ENCODE measurements around the gene TMED9. TPM values are rescaled to one million over a fixed set of nuclear protein-coding genes. Genes with fewer than 3 reads are reported as not detected.

Gene TMED9
- total and polyA plus RNA-seq, 2 of the 4 experiments (the other 2 are of a cell fraction) = 123 to 357 TPM

DNA sequence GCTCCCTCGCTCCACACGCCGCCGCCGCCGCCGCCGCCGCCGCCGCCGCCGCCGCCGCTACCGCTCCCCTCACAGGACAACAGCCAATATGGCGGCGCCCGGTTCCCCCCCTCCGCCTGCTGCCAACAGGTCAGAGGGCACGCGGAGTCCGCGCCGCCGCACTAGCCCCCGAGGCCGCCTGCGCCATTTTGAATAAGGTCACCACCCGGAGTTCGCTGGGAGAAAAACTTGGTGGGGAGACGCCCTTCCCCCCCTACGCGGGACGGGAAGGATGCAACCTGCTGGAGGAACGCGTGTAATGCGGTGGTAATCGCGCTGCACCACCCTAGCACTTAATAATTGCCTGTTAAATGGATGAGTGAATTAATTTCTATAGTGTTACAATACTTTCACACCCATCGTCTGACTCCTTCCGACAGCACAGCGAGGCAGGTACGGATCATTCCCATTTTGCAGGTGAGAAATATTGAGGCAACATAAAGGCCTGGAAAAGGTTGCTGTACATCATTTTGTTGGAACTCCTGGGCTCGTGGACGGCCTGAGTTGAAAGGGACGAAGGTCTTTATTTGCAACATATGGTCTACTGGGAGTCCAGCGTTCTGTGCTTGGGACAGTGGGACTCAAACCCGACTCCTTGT is 37.4 kb upstream of the TMED9 start, which contains the start of gene FAM193B:
Gene FAM193B, minus strand, starts transcription at position 90 of the 638 bp plus-strand sequence. CDS start 105 bp downstream, outside the sequence.
- peak within 1 kb of the TSS; percentile 94 for H3K4ac ChIP-seq (ENCODE audit: low read depth, low read length)
- H3K4me3 ChIP-seq (ENCODE audit: insufficient read depth, low read depth, low read length) = peak within 1 kb of the TSS; percentile 92
- 87% methylated on average over 3 of the region's 49 CpGs; no CpG with 5 or more reads in 1 of the 2 experiments for WGBS, 2 experiments (ENCODE audit: extremely low coverage in 2 of 2, insufficient read length in 1 of 2)
- peak within 1 kb of the TSS; percentile 98 for H4K5ac ChIP-seq (ENCODE audit: low read depth, low read length)
- H3K9ac ChIP-seq (ENCODE audit: low read depth, low read length) = peak within 1 kb of the TSS; percentile 88
- peak within 1 kb of the TSS; percentile 72 for H3K18ac ChIP-seq (ENCODE audit: low read depth, low read length)
- H3K27ac ChIP-seq (ENCODE audit: insufficient read depth, low read length) = peak within 1 kb of the TSS; percentile 80
- peak within 1 kb of the TSS; percentile 53 for H2BK20ac ChIP-seq (ENCODE audit: low read depth, low read length)
- ChIA-PET CTCF (interaction anchor here (1.0 kb wide), 1 partner anchor 10 kb away, joined by 3 read pairs; no protein-coding TSS in a partner anchor), POLR2A (ENCODE audit: unreplicated experiment) (no interaction called here)
- peak within 1 kb of the TSS; percentile 80 for H3K14ac ChIP-seq (replicated peaks; ENCODE audit: low read depth, low read length)
- H3K4me2 ChIP-seq (ENCODE audit: low read depth, low read length) = peak within 1 kb of the TSS; percentile 98
- intact Hi-C loops (cut with micrococcal nuclease) (no loop called here), dilution Hi-C loops (cut with HindIII; ENCODE audit: low sequenced_read_pairs, unreplicated experiment) (no loop called here), in situ Hi-C loops (cut with MboI; ENCODE audit: low sequenced_read_pairs) (no loop called here)
- peak; percentile 30; the same call in 1 of the 2 replicates for TF ChIP-seq SMC3 (IDR thresholded peaks at IDR 0.05; ENCODE audit: low read depth, low read length)
- TF ChIP-seq MXI1 (IDR thresholded peaks at IDR 0.05; ENCODE audit: borderline replicate concordance, low read depth, low read length) = no peak
- TF ChIP-seq MAZ (IDR thresholded peaks at IDR 0.05; ENCODE audit: borderline replicate concordance, low read depth, low read length) = peak; percentile 74
- TF ChIP-seq, protein P1, sequence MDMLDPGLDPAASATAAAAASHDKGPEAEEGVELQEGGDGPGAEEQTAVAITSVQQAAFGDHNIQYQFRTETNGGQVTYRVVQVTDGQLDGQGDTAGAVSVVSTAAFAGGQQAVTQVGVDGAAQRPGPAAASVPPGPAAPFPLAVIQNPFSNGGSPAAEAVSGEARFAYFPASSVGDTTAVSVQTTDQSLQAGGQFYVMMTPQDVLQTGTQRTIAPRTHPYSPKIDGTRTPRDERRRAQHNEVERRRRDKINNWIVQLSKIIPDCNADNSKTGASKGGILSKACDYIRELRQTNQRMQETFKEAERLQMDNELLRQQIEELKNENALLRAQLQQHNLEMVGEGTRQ (IDR thresholded peaks at IDR 0.05; ENCODE audit: low read depth, low read length) = peak; percentile 52; the same call in 1 of the 2 replicates
- TF ChIP-seq, protein P2, sequence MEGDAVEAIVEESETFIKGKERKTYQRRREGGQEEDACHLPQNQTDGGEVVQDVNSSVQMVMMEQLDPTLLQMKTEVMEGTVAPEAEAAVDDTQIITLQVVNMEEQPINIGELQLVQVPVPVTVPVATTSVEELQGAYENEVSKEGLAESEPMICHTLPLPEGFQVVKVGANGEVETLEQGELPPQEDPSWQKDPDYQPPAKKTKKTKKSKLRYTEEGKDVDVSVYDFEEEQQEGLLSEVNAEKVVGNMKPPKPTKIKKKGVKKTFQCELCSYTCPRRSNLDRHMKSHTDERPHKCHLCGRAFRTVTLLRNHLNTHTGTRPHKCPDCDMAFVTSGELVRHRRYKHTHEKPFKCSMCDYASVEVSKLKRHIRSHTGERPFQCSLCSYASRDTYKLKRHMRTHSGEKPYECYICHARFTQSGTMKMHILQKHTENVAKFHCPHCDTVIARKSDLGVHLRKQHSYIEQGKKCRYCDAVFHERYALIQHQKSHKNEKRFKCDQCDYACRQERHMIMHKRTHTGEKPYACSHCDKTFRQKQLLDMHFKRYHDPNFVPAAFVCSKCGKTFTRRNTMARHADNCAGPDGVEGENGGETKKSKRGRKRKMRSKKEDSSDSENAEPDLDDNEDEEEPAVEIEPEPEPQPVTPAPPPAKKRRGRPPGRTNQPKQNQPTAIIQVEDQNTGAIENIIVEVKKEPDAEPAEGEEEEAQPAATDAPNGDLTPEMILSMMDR (conservative IDR thresholded peaks at IDR 0.05; ENCODE audit: low read depth, low read length) = peak; percentile 36
- H3K9me3 ChIP-seq (ENCODE audit: control insufficient read depth, insufficient read depth, low read length) = no peaks in the 10 kb centered on the region
- ATAC-seq (ENCODE audit: low read depth) (peak; percentile 95), DNase-seq (peak; percentile 87)
- H2AFZ ChIP-seq (replicated peaks; ENCODE audit: low read length, poor library complexity) = peak within 1 kb of the TSS; percentile 96
- peaks cover 18% of the 10 kb centered on the region for H3K9me1 ChIP-seq (ENCODE audit: insufficient read depth, low read length)
- peak within 1 kb of the TSS; percentile 86; the same call in 1 of the 2 replicates for H4K91ac ChIP-seq (ENCODE audit: insufficient read depth, low read depth, low read length)
- peak within 1 kb of the TSS; percentile 28; the same call in 1 of the 2 replicates for H2BK120ac ChIP-seq (ENCODE audit: low read depth, low read length)
- H4K20me1 ChIP-seq (ENCODE audit: insufficient read depth, low read length) = peaks cover 37% of the 10 kb centered on the region
- H2BK15ac ChIP-seq (ENCODE audit: low read depth, low read length) = peak within 1 kb of the TSS; percentile 78; the same call in 1 of the 3 replicates
- H3K56ac ChIP-seq (ENCODE audit: extremely low read depth, insufficient read depth, low read length) = peak within 1 kb of the TSS; percentile 71
- peaks cover 5% of the 10 kb centered on the region; the same call in 1 of the 2 replicates for H3K36me3 ChIP-seq (ENCODE audit: control insufficient read depth, insufficient read depth, low read length)
- no TSS peak for BruUV-seq (replicated peaks)
- no peaks in the 10 kb centered on the region for H3K27me3 ChIP-seq (ENCODE audit: control insufficient read depth, insufficient read depth, low read length)
- H2BK5ac ChIP-seq (ENCODE audit: low read depth, low read length, poor library complexity, severe bottlenecking) = peak within 1 kb of the TSS; percentile 66
- peak within 1 kb of the TSS; percentile 87 to 96 for H4K8ac ChIP-seq (ENCODE audit: low read depth in 2 of 2, low read length in 2 of 2)
- H3K79me1 ChIP-seq (ENCODE audit: low read depth in 1 of 2, low read length in 2 of 2) = peaks cover 3 to 44% of the 10 kb centered on the region in 2 experiments; a peak in 2 of 4 replicates
- peak within 1 kb of the TSS; percentile 94 for H2AK9ac ChIP-seq (replicated peaks; ENCODE audit: low read depth, low read length, poor library complexity)
- H3K4me1 ChIP-seq (ENCODE audit: control insufficient read depth, insufficient read depth, low read length) = peaks cover 14% of the 10 kb centered on the region
- peak within 1 kb of the TSS; percentile 88 for H3K23ac ChIP-seq (ENCODE audit: low read depth, low read length)
- peak within 1 kb of the TSS; percentile 50 for H2AK5ac ChIP-seq (ENCODE audit: low read depth, low read length)
